A673 (cell line): ENCODE data around the gene TMEM26. TPM values are rescaled to one million over a fixed set of nuclear protein-coding genes. Genes with fewer than 3 reads are reported as not detected.

Experiments
- BruUV-seq: library from RNA; stranded (reverse); fragments of 400-500 nt; replicated peaks from 2 replicates; lab custom pipeline; 2021; lab: Mats Ljungman, UMichigan
- CTCF ChIA-PET: fragments of 300-600 bp; sonication (Branson Sonifier 250); formaldehyde crosslinking; loops from one replicate; lab custom pipeline; 2022; ENCODE audit warnings: antibody characterized with exemption; lab: Charles Lee
- POLR2A ChIA-PET: fragments of 300-600 bp; sonication (Branson Sonifier 250); formaldehyde crosslinking; loops from one replicate; lab custom pipeline; 2022; ENCODE audit warnings: antibody characterized with exemption; ENCODE audit not compliant: low non-redundant PET; lab: Charles Lee
- DNase-seq: peaks from one replicate; pipeline ENCODE4 v3.0.0-alpha.2; 2015; ENCODE audit warnings: low spot score
- H3K27ac ChIP-seq: fragments of 200-600 bp; sonication (generic); 2 replicates; pipeline ENCODE4 v1.5.1; 2016; ENCODE audit warnings: mixed run types, low read depth, mild to moderate bottlenecking, mixed read lengths, antibody characterized with exemption, low read length; ENCODE audit not compliant: poor library complexity, severe bottlenecking
- H3K27me3 ChIP-seq: fragments of 200-600 bp; sonication (generic); replicated peaks from 2 replicates; pipeline ENCODE4 v1.6.1; 2017; ENCODE audit warnings: mixed run types, low read depth, mild to moderate bottlenecking, mixed read lengths, antibody characterized with exemption, low read length; ENCODE audit not compliant: insufficient read depth, poor library complexity
- H3K36me3 ChIP-seq: fragments of 200-600 bp; sonication (generic); 2 replicates; pipeline ENCODE4 v1.6.1; 2016; ENCODE audit warnings: mixed run types, mild to moderate bottlenecking, mixed read lengths, antibody characterized with exemption, low read length; ENCODE audit not compliant: insufficient read depth, poor library complexity, severe bottlenecking
- H3K4me1 ChIP-seq: fragments of 200-600 bp; sonication (generic); 2 replicates; pipeline ENCODE4 v1.6.1; 2017; ENCODE audit warnings: mixed run types, mild to moderate bottlenecking, mixed read lengths, antibody characterized with exemption, low read length; ENCODE audit not compliant: insufficient read depth, poor library complexity, severe bottlenecking
- H3K4me3 ChIP-seq: fragments of 200-600 bp; sonication (generic); 2 replicates; pipeline ENCODE4 v1.5.1; 2016; ENCODE audit warnings: low read depth, mixed run types, mild to moderate bottlenecking, mixed read lengths, low read length; ENCODE audit not compliant: poor library complexity, severe bottlenecking
- H3K9me3 ChIP-seq: fragments of 200-600 bp; sonication (generic); 2 replicates; pipeline ENCODE4 v1.6.1; 2016; ENCODE audit warnings: mixed run types, low read depth, mild to moderate bottlenecking, mixed read lengths, antibody characterized with exemption, low read length; ENCODE audit not compliant: poor library complexity, severe bottlenecking
- CTCF ChIP-seq: fragments of 300-800, 200-600 bp; sonication (generic); conservative IDR thresholded peaks from 2 replicates; pipeline ENCODE4 v1.5.1; 2017; ENCODE audit warnings: low read depth, mild to moderate bottlenecking, antibody characterized with exemption, low read length, moderate library complexity, mixed read lengths
- EZH2 ChIP-seq: fragments of 200-600 bp; sonication (generic); IDR thresholded peaks from 2 replicates; pipeline ENCODE4 v1.6.1; 2017; ENCODE audit warnings: borderline replicate concordance, low read depth, mild to moderate bottlenecking, mixed read lengths, antibody characterized with exemption, low read length; ENCODE audit not compliant: poor library complexity, severe bottlenecking
- intact Hi-C: fragments of 100-400 bp; cut with micrococcal nuclease; formaldehyde crosslinking; loops from one replicate; pipeline ENCODE4 v1.10.0; 2022; ENCODE audit not compliant: unreplicated experiment
- total RNA-seq: library from RNA; stranded (reverse); gene quantifications from 2 replicates; pipeline ENCODE4 v1.2.3, GENCODE V29; 2021

TMEM26 gene
- total RNA-seq, 1 experiment from 2014 or later: not detected

GRCh38 chr10:61406736-61407135, 46.4 kb downstream of the TMEM26 start:
- TF ChIP-seq CTCF (no peak), EZH2 (no peak)
- POLR2A ChIA-PET: interaction anchor here (0.6 to 0.7 kb wide), 2 partner anchors 177 to 348 kb away, joined by 3 to 14 read pairs; no protein-coding TSS in a partner anchor
- Histone ChIP-seq H3K9me3 (no peaks in the 10 kb centered on the region), H3K4me3 (no peak overlapping the region), H3K27ac (no peak overlapping the region), H3K36me3 (no peaks in the 10 kb centered on the region), H3K4me1 (peaks cover 3% of the 10 kb centered on the region), H3K27me3 (no peaks in the 10 kb centered on the region)
- no peak for DNase-seq
- intact Hi-C loops: no loop called here
- CTCF ChIA-PET: no interaction called here
- no TSS peak for BruUV-seq

- no peak overlapping the region for H3K4me3 ChIP-seq
- TF ChIP-seq EZH2: no peak
- no peak for TF ChIP-seq CTCF
- H3K9me3 ChIP-seq: no peaks in the 10 kb centered on the region
- H3K36me3 ChIP-seq: no peaks in the 10 kb centered on the region
- intact Hi-C loops: no loop called here
- CTCF ChIA-PET: no interaction called here
- H3K4me1 ChIP-seq: peaks cover 3% of the 10 kb centered on the region
- no TSS peak for BruUV-seq
- no peak for DNase-seq
- no peaks in the 10 kb centered on the region for H3K27me3 ChIP-seq
- no peak overlapping the region for H3K27ac ChIP-seq
- POLR2A ChIA-PET: interaction anchor here (0.7 kb wide), 1 partner anchor 177 kb away, joined by 3 read pairs; no protein-coding TSS in a partner anchor
Measured at GRCh38 chr10:61406242-61406641, 46.9 kb downstream of the TMEM26 start.

- no peak overlapping the region for H3K27ac ChIP-seq
- no peaks in the 10 kb centered on the region for H3K36me3 ChIP-seq
- BruUV-seq: no TSS peak
- H3K4me3 ChIP-seq: no peak overlapping the region
- peaks cover 3% of the 10 kb centered on the region for H3K4me1 ChIP-seq
- no peaks in the 10 kb centered on the region for H3K9me3 ChIP-seq
- POLR2A ChIA-PET: no interaction called here
- H3K27me3 ChIP-seq: no peaks in the 10 kb centered on the region
- CTCF ChIA-PET: no interaction called here
- DNase-seq: peak; percentile 42
- intact Hi-C loops: no loop called here
- TF ChIP-seq EZH2 (no peak), CTCF (no peak)
Measured at GRCh38 chr10:61404751-61405150, 48.4 kb downstream of the TMEM26 start.
